ENCODE data around the gene PPP2R3B. TPM values are rescaled to one million over a fixed set of nuclear protein-coding genes. Genes with fewer than 3 reads are reported as not detected.
"Not testable (repeated sequence)": the region's sequence is repeated elsewhere in the genome, so short reads cannot be mapped to it uniquely, and the experiment has no call there.

PPP2R3B gene
- total and polyA plus RNA-seq, 2 of the 13 experiments (the other 11 are each of a cell fraction or from before 2014, with no cell fraction given), result 17.0 to 21.4 TPM

GRCh38 chrX:307261-308111, 79.2 kb downstream of the PPP2R3B start (continued):
- TF ChIP-seq GABPA (IDR thresholded peaks at IDR 0.05; ENCODE audit: low read depth, low read length) (no peak), GABPA (CRISPR knock-in tag; IDR thresholded peaks at IDR 0.05; ENCODE audit: low read depth) (no peak), SRSF1 (optimal IDR thresholded peaks at IDR 0.05; ENCODE audit: low read depth, low read length) (peak; percentile 75), POLR2G (IDR thresholded peaks at IDR 0.05; ENCODE audit: low read depth, low read length) (0 out of 2 replicates have a peak, but pooled peaks have one; percentile 23), RXRA (CRISPR knock-in tag; IDR thresholded peaks at IDR 0.05) (peak; percentile 12; the same call in 1 of the 2 replicates), CEBPG (CRISPR knock-in tag; IDR thresholded peaks at IDR 0.05) (no peak), HNRNPLL (IDR thresholded peaks at IDR 0.05; ENCODE audit: low read depth, low read length, poor library complexity, severe bottlenecking) (peak; percentile 22)

GRCh38 chrX:306614-307251, 80.0 kb downstream of the PPP2R3B start:
- in situ Hi-C loops (cut with HindIII; ENCODE audit: extremely low pct_ligation_motif_present, low pct_unique_long_range_greater_than_20kb); H3K27ac ChIP-seq (ENCODE audit: extremely low read length, insufficient read depth, low read length): not testable (repeated sequence)

More at GRCh38 chrX:306614-307251, 80.0 kb downstream of the PPP2R3B start:
- intact Hi-C loops (cut with micrococcal nuclease; ENCODE audit: unreplicated experiment); H2AFZ ChIP-seq (ENCODE audit: low read length); H3K79me2 ChIP-seq (ENCODE audit: insufficient read depth, low read length); BruUV-seq (replicated peaks); POLR2A ChIA-PET; H3K4me3 ChIP-seq (replicated peaks in 1 of 3; ENCODE audit: insufficient read depth in 1 of 3, low read depth in 2 of 3, low read length in 3 of 3); H3K9ac ChIP-seq (ENCODE audit: insufficient read depth, low read depth, low read length); ATAC-seq; CTCF ChIA-PET (ENCODE audit: low intra/inter-chr PET ratio, low total read pairs); DNase-seq (ENCODE audit: low spot score); H3K4me2 ChIP-seq (ENCODE audit: low read depth, low read length); H3K27me3 ChIP-seq (ENCODE audit: control insufficient read depth in 1 of 2, insufficient read depth in 2 of 2, low read length in 2 of 2); H3K4me1 ChIP-seq (ENCODE audit: insufficient read depth, low read length); H3K9me3 ChIP-seq (ENCODE audit: low read length): not testable (repeated sequence)
- peak; percentile 56 for FAIRE-seq
- TF ChIP-seq CHD4 (IDR thresholded peaks at IDR 0.05; ENCODE audit: borderline replicate concordance, low read length) (peak; percentile 47; the same call in 1 of the 2 replicates), ZFP36 (IDR thresholded peaks at IDR 0.05; ENCODE audit: borderline replicate concordance, low read depth, low read length, partially characterized antibody) (peak; percentile 18), ZKSCAN8 (CRISPR knock-in tag; IDR thresholded peaks at IDR 0.05; ENCODE audit: borderline replicate concordance) (peak; percentile 99), ZMYM2 (CRISPR knock-in tag; IDR thresholded peaks at IDR 0.05) (peak; percentile 76; the same call in 1 of the 2 replicates)
- 90% methylated on average over 2 of the region's 3 CpGs for WGBS (ENCODE audit: low lambda C conversion rate)
- H3K36me3 ChIP-seq (replicated peaks in 1 of 2; ENCODE audit: control insufficient read depth in 1 of 2, insufficient read depth in 2 of 2, low read length in 2 of 2), result peaks cover 9 to 33% of the 10 kb centered on the region in 2 experiments
- H4K20me1 ChIP-seq (ENCODE audit: insufficient read depth, low read length), result peaks cover 31% of the 10 kb centered on the region

All from HepG2 (cell line).